GM12878 (cell line): ENCODE data around the gene SCLT1.

Experiments used
- BRCA1 ChIP-seq: IDR thresholded peaks from 2 replicates; pipeline ENCODE4 v1.6.1; 2011; ENCODE audit warnings: low read depth, low read length, improper control_type of control experiment
- CBX5 ChIP-seq: sonication (generic); IDR thresholded peaks from 2 replicates; pipeline ENCODE4 v1.6.1; 2016; ENCODE audit warnings: low read depth, moderate library complexity, mild to moderate bottlenecking, inconsistent platforms
- HCFC1 ChIP-seq: fragments of 150-350 bp; IDR thresholded peaks from 2 replicates; pipeline ENCODE4 v1.6.1; 2014; ENCODE audit warnings: low read length
- MAX ChIP-seq: IDR thresholded peaks from 2 replicates; pipeline ENCODE4 v1.6.1; 2012; ENCODE audit warnings: low read depth, low read length, improper control_type of control experiment
- POU2F2 ChIP-seq: IDR thresholded peaks from 3 replicates; pipeline ENCODE4 v1.6.1; 2011; ENCODE audit warnings: low read depth, mild to moderate bottlenecking, low read length, borderline replicate concordance
- REST ChIP-seq: IDR thresholded peaks from 2 replicates; pipeline ENCODE4 v1.6.1; 2012; ENCODE audit warnings: mild to moderate bottlenecking, low read depth, low read length
- TCF12 ChIP-seq: IDR thresholded peaks from 2 replicates; pipeline ENCODE4 v1.6.1; 2011; ENCODE audit warnings: low read depth, mild to moderate bottlenecking, low read length
- TCF7 ChIP-seq: IDR thresholded peaks from 2 replicates; pipeline ENCODE4 v1.6.1; 2014; ENCODE audit warnings: antibody characterized with exemption, borderline replicate concordance
- ZBTB33 ChIP-seq: fragments of 450-650 bp; IDR thresholded peaks from 2 replicates; pipeline ENCODE4 v1.6.1; 2017; ENCODE audit warnings: mild to moderate bottlenecking
- TF ChIP-seq, protein P1 (sequence below): IDR thresholded peaks from 2 replicates; pipeline ENCODE4 v1.6.1; 2011; ENCODE audit warnings: low read depth, low read length, improper control_type of control experiment, borderline replicate concordance
- TF ChIP-seq, protein P2 (sequence below), 3 experiments: IDR thresholded peaks in 2 of 3; conservative IDR thresholded peaks in 1 of 3; 2 replicates each; pipeline ENCODE4 v1.5.1; 2011; ENCODE audit warnings: low read depth in 3 of 3, low read length in 3 of 3, mild to moderate bottlenecking in 3 of 3, control low read depth in 2 of 3, moderate library complexity in 2 of 3, inconsistent platforms in 1 of 3, mixed read lengths in 1 of 3; ENCODE audit not compliant: control insufficient read depth in 2 of 3, insufficient read depth in 1 of 3; ENCODE audit errors: extremely low read depth in 1 of 3

DNA sequence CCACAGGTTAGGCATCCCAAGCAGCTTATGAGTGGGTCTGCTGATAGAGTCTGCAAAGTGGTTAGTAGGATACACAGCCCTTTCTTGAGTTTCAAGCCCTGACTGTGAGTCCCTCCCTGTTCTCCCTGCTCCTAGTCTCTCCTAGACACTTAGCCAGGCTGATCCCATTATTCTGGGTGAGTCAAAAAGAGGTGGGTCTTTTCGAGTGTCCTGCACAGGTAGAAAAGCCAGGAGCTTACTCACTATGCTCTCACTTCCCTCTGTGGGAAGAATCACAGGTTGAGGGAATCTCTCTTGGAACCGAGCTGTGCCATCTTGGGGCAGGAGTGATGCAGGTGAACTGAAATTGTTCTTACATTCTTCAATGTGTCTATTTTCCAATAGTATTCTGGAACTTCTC is 29.7 kb downstream of the SCLT1 start:
- no peak for TF ChIP-seq CBX5
- TF ChIP-seq REST: no peak
- no peak for TF ChIP-seq HCFC1
- TF ChIP-seq, protein P1, sequence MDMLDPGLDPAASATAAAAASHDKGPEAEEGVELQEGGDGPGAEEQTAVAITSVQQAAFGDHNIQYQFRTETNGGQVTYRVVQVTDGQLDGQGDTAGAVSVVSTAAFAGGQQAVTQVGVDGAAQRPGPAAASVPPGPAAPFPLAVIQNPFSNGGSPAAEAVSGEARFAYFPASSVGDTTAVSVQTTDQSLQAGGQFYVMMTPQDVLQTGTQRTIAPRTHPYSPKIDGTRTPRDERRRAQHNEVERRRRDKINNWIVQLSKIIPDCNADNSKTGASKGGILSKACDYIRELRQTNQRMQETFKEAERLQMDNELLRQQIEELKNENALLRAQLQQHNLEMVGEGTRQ: no peak
- no peak for TF ChIP-seq BRCA1
- no peak for TF ChIP-seq MAX
- no peak for TF ChIP-seq TCF7
- TF ChIP-seq POU2F2: no peak
- no peak for TF ChIP-seq ZBTB33
- no peak for TF ChIP-seq TCF12
- TF ChIP-seq, protein P2, sequence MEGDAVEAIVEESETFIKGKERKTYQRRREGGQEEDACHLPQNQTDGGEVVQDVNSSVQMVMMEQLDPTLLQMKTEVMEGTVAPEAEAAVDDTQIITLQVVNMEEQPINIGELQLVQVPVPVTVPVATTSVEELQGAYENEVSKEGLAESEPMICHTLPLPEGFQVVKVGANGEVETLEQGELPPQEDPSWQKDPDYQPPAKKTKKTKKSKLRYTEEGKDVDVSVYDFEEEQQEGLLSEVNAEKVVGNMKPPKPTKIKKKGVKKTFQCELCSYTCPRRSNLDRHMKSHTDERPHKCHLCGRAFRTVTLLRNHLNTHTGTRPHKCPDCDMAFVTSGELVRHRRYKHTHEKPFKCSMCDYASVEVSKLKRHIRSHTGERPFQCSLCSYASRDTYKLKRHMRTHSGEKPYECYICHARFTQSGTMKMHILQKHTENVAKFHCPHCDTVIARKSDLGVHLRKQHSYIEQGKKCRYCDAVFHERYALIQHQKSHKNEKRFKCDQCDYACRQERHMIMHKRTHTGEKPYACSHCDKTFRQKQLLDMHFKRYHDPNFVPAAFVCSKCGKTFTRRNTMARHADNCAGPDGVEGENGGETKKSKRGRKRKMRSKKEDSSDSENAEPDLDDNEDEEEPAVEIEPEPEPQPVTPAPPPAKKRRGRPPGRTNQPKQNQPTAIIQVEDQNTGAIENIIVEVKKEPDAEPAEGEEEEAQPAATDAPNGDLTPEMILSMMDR (IDR thresholded peaks at IDR 0.05 in 2 of 3, conservative IDR thresholded peaks at IDR 0.05 in 1 of 3; ENCODE audit: control insufficient read depth in 2 of 3, extremely low read depth in 1 of 3, insufficient read depth in 1 of 3, low read depth in 3 of 3, low read length in 3 of 3): no peak
